HEK293 (cell line): ENCODE measurements around the gene ENDOV.
A peak's percentile ranks its signal among the peaks of the same experiment; 100 is the strongest.

ENCODE experiments used
- CTCF ChIA-PET: fragments of 350-600 bp; formaldehyde crosslinking; extraction: SDS; loops from one replicate; lab custom pipeline; 2021; ENCODE audit warnings: antibody characterized with exemption; lab: Yijun Ruan, JAX
- POLR2A ChIA-PET: fragments of 300-600 bp; formaldehyde crosslinking; extraction: SDS; loops from one replicate; lab custom pipeline; 2020; ENCODE audit warnings: antibody characterized with exemption, inconsistent platforms; lab: Yijun Ruan, JAX
- H3K27ac ChIP-seq: fragments of 200-500 bp; sonication (Bioruptor generic); 2 replicates; pipeline ENCODE4 v1.5.1; 2014; ENCODE audit warnings: low read depth, low read length, control low read depth, inconsistent platforms; ENCODE audit errors: extremely low read depth
- H3K36me3 ChIP-seq, 2 experiments: fragments of 200-500 bp in 1 of 2; sonication (Bioruptor generic) in 1 of 2; 1 replicate in 1 of 2; 2 replicates in 1 of 2; pipeline ENCODE4 v1.5.1; 2014 to 2017; ENCODE audit warnings: inconsistent platforms in 2 of 2, low read length in 2 of 2; ENCODE audit not compliant: control insufficient read depth in 2 of 2, insufficient read depth in 1 of 2
- H3K4me1 ChIP-seq: fragments of 200-500 bp; sonication (Bioruptor generic); 2 replicates; pipeline ENCODE4 v1.5.1; 2014; ENCODE audit warnings: mild to moderate bottlenecking, low read length, inconsistent platforms; ENCODE audit not compliant: control insufficient read depth, insufficient read depth
- H3K4me3 ChIP-seq: 2 replicates; pipeline ENCODE4 v1.5.1; 2011; ENCODE audit warnings: low read depth, mild to moderate bottlenecking, control low read depth, low read length, moderate library complexity
- H3K9me3 ChIP-seq: fragments of 200-500 bp; sonication (Bioruptor generic); 2 replicates; pipeline ENCODE4 v1.5.1; 2014; ENCODE audit warnings: low read depth, low read length, inconsistent platforms; ENCODE audit not compliant: control insufficient read depth, insufficient read depth
- GLIS2 ChIP-seq: fragments of 450-650 bp; formaldehyde crosslinking; IDR thresholded peaks from 2 replicates; pipeline ENCODE4 v1.5.1; 2016; ENCODE audit warnings: missing biosample characterization, missing genetic modification characterization
- HOXC10 ChIP-seq: sonication (generic); formaldehyde crosslinking; IDR thresholded peaks from 2 replicates; pipeline ENCODE4 v1.8.1; 2023; ENCODE audit warnings: mild to moderate bottlenecking, missing genetic modification reagents
- KLF9 ChIP-seq: fragments of 450-650 bp; formaldehyde crosslinking; IDR thresholded peaks from 2 replicates; pipeline ENCODE4 v1.5.1; 2016; ENCODE audit warnings: missing biosample characterization, missing genetic modification characterization, low read depth
- OVOL3 ChIP-seq: fragments of 450-650 bp; formaldehyde crosslinking; IDR thresholded peaks from 2 replicates; pipeline ENCODE4 v1.5.1; 2016; ENCODE audit warnings: missing biosample characterization, missing genetic modification characterization
- SCRT2 ChIP-seq: fragments of 450-650 bp; formaldehyde crosslinking; IDR thresholded peaks from 2 replicates; pipeline ENCODE4 v1.5.1; 2016; ENCODE audit warnings: missing biosample characterization, missing genetic modification characterization
- ZIC2 ChIP-seq: fragments of 450-650 bp; formaldehyde crosslinking; IDR thresholded peaks from 2 replicates; pipeline ENCODE4 v1.5.1; 2016; ENCODE audit warnings: missing biosample characterization, missing genetic modification characterization
- ZNF23 ChIP-seq: fragments of 450-650 bp; formaldehyde crosslinking; IDR thresholded peaks from 2 replicates; pipeline ENCODE4 v1.5.1; 2016; ENCODE audit warnings: missing biosample characterization, missing genetic modification characterization, borderline replicate concordance
- ZNF24 ChIP-seq: fragments of 450-650 bp; formaldehyde crosslinking; IDR thresholded peaks from 2 replicates; pipeline ENCODE4 v1.5.1; 2016; ENCODE audit warnings: missing biosample characterization, missing genetic modification characterization
- ZNF274 ChIP-seq, 2 experiments: fragments of 200-500 bp in 1 of 2; fragments of 450-650 bp in 1 of 2; sonication (Bioruptor generic) in 1 of 2; formaldehyde crosslinking in 1 of 2; IDR thresholded peaks; 2 replicates each; pipeline versions ENCODE4 v1.5.1 to v1.6.1; 2014 to 2016; ENCODE audit warnings: borderline replicate concordance in 1 of 2, inconsistent platforms in 1 of 2, low read length in 1 of 2, missing biosample characterization in 1 of 2, missing genetic modification characterization in 1 of 2
- ZNF366 ChIP-seq: fragments of 450-650 bp; formaldehyde crosslinking; conservative IDR thresholded peaks from 2 replicates; pipeline ENCODE4 v1.5.1; 2016; ENCODE audit warnings: missing biosample characterization, missing genetic modification characterization
- ZNF530 ChIP-seq: fragments of 450-650 bp; formaldehyde crosslinking; IDR thresholded peaks from 2 replicates; pipeline ENCODE4 v1.5.1; 2016; ENCODE audit warnings: low read depth, missing biosample characterization, missing genetic modification characterization
- ZNF544 ChIP-seq: fragments of 450-650 bp; formaldehyde crosslinking; IDR thresholded peaks from 2 replicates; pipeline ENCODE4 v1.5.0; 2017; ENCODE audit warnings: missing biosample characterization, missing genetic modification characterization
- ZNF658 ChIP-seq: fragments of 450-650 bp; formaldehyde crosslinking; IDR thresholded peaks from 2 replicates; pipeline ENCODE4; 2016; ENCODE audit warnings: missing biosample characterization, missing genetic modification characterization
- ZNF660 ChIP-seq: fragments of 450-650 bp; IDR thresholded peaks from 2 replicates; pipeline ENCODE4 v1.5.1; 2018; ENCODE audit warnings: missing biosample characterization, mild to moderate bottlenecking, missing genetic modification characterization
- ZNF701 ChIP-seq: fragments of 450-650 bp; formaldehyde crosslinking; IDR thresholded peaks from 2 replicates; pipeline ENCODE4 v1.5.1; 2016; ENCODE audit warnings: missing biosample characterization, missing genetic modification characterization
- ZNF785 ChIP-seq: fragments of 450-650 bp; formaldehyde crosslinking; IDR thresholded peaks from 2 replicates; pipeline ENCODE4 v1.5.1; 2016; ENCODE audit warnings: missing biosample characterization, missing genetic modification characterization
- TF ChIP-seq, protein P1 (sequence below): fragments of 450-650 bp; formaldehyde crosslinking; IDR thresholded peaks from 2 replicates; pipeline ENCODE4 v1.5.1; 2017; ENCODE audit warnings: missing biosample characterization, missing genetic modification characterization
- TF ChIP-seq, protein P2 (sequence below): sonication (generic); formaldehyde crosslinking; IDR thresholded peaks from 2 replicates; pipeline ENCODE4 v1.8.1; 2022; ENCODE audit warnings: mild to moderate bottlenecking, moderate library complexity, missing genetic modification reagents
- TF ChIP-seq, protein P3 (sequence below): fragments of 450-650 bp; formaldehyde crosslinking; IDR thresholded peaks from 2 replicates; pipeline ENCODE4 v1.5.1; 2017; ENCODE audit warnings: missing biosample characterization, missing genetic modification characterization
- TF ChIP-seq, protein P4 (sequence below): fragments of 450-650 bp; formaldehyde crosslinking; IDR thresholded peaks from 2 replicates; pipeline ENCODE4 v1.5.1; 2016; ENCODE audit warnings: missing biosample characterization, missing genetic modification characterization
- TF ChIP-seq, protein P5 (sequence below): fragments of 450-650 bp; formaldehyde crosslinking; IDR thresholded peaks from 2 replicates; pipeline ENCODE4 v1.5.1; 2017; ENCODE audit warnings: missing biosample characterization, missing genetic modification characterization
- TF ChIP-seq, protein P6 (sequence below): fragments of 450-650 bp; formaldehyde crosslinking; IDR thresholded peaks from 2 replicates; pipeline ENCODE4 v1.5.1; 2016; ENCODE audit warnings: missing biosample characterization, missing genetic modification characterization

Gene ENDOV

DNA sequence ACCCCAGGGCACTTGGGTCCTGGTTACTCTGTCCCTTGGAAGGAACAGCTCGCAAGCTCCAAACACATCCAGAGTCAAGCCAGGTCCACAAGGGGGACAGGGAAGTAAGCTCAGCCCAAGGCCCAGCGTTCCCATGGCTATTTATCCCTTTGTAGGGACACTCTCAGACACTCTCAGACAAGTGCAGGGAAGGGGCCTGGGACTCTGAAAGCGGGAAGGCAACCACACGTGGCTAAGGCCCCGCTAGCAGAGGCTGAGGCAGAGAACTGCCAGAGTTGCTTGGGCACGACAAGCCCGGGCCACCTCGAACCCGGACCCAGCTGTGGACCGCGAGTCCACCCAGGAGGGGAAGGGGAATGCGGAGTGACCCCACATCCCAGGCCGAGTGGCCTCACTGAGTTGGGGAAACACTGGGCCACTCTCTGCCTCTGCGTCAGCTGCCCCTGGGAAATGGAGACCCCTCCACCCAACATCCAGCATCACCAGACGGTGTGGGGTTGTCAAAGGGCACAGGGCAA is 51.3 kb downstream of the ENDOV start:
- POLR2A ChIA-PET = interaction anchor here (0.6 to 4.2 kb wide), 2 partner anchors 12 to 985 kb away, joined by 4 to 43 read pairs; no protein-coding TSS in a partner anchor
- Histone ChIP-seq H3K4me3 (no peak overlapping the region), H3K4me1 (no peaks in the 10 kb centered on the region), H3K27ac (no peak overlapping the region), H3K9me3 (no peaks in the 10 kb centered on the region), H3K36me3 (peaks cover 11 to 45% of the 10 kb centered on the region in 2 experiments)
- TF ChIP-seq ZNF658 (tag by site-specific recombination) = no peak
- TF ChIP-seq, protein P1, sequence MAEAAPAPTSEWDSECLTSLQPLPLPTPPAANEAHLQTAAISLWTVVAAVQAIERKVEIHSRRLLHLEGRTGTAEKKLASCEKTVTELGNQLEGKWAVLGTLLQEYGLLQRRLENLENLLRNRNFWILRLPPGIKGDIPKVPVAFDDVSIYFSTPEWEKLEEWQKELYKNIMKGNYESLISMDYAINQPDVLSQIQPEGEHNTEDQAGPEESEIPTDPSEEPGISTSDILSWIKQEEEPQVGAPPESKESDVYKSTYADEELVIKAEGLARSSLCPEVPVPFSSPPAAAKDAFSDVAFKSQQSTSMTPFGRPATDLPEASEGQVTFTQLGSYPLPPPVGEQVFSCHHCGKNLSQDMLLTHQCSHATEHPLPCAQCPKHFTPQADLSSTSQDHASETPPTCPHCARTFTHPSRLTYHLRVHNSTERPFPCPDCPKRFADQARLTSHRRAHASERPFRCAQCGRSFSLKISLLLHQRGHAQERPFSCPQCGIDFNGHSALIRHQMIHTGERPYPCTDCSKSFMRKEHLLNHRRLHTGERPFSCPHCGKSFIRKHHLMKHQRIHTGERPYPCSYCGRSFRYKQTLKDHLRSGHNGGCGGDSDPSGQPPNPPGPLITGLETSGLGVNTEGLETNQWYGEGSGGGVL (tag by site-specific recombination) = no peak
- no peak for TF ChIP-seq ZNF701
- TF ChIP-seq, protein P2, sequence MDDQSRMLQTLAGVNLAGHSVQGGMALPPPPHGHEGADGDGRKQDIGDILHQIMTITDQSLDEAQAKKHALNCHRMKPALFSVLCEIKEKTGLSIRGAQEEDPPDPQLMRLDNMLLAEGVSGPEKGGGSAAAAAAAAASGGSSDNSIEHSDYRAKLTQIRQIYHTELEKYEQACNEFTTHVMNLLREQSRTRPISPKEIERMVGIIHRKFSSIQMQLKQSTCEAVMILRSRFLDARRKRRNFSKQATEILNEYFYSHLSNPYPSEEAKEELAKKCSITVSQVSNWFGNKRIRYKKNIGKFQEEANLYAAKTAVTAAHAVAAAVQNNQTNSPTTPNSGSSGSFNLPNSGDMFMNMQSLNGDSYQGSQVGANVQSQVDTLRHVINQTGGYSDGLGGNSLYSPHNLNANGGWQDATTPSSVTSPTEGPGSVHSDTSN (CRISPR knock-in tag) = no peak
- no peak for TF ChIP-seq OVOL3
- no peak for TF ChIP-seq HOXC10 (CRISPR knock-in tag)
- TF ChIP-seq ZNF530 = no peak
- TF ChIP-seq, protein P3, sequence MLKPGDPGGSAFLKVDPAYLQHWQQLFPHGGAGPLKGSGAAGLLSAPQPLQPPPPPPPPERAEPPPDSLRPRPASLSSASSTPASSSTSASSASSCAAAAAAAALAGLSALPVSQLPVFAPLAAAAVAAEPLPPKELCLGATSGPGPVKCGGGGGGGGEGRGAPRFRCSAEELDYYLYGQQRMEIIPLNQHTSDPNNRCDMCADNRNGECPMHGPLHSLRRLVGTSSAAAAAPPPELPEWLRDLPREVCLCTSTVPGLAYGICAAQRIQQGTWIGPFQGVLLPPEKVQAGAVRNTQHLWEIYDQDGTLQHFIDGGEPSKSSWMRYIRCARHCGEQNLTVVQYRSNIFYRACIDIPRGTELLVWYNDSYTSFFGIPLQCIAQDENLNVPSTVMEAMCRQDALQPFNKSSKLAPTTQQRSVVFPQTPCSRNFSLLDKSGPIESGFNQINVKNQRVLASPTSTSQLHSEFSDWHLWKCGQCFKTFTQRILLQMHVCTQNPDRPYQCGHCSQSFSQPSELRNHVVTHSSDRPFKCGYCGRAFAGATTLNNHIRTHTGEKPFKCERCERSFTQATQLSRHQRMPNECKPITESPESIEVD (tag by site-specific recombination) = no peak
- no peak for TF ChIP-seq ZIC2 (tag by site-specific recombination)
- TF ChIP-seq ZNF660 = no peak
- TF ChIP-seq ZNF23 (tag by site-specific recombination) = no peak
- TF ChIP-seq ZNF544 (tag by site-specific recombination) = no peak
- no peak for TF ChIP-seq ZNF24
- no peak for TF ChIP-seq ZNF274 (IDR thresholded peaks at IDR 0.05; ENCODE audit: low read length)
- TF ChIP-seq ZNF274 (tag by site-specific recombination; IDR thresholded peaks at IDR 0.05; ENCODE audit: borderline replicate concordance) = no peak
- TF ChIP-seq, protein P4, sequence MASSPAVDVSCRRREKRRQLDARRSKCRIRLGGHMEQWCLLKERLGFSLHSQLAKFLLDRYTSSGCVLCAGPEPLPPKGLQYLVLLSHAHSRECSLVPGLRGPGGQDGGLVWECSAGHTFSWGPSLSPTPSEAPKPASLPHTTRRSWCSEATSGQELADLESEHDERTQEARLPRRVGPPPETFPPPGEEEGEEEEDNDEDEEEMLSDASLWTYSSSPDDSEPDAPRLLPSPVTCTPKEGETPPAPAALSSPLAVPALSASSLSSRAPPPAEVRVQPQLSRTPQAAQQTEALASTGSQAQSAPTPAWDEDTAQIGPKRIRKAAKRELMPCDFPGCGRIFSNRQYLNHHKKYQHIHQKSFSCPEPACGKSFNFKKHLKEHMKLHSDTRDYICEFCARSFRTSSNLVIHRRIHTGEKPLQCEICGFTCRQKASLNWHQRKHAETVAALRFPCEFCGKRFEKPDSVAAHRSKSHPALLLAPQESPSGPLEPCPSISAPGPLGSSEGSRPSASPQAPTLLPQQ (tag by site-specific recombination) = no peak
- TF ChIP-seq ZNF785 (tag by site-specific recombination) = no peak
- TF ChIP-seq, protein P5, sequence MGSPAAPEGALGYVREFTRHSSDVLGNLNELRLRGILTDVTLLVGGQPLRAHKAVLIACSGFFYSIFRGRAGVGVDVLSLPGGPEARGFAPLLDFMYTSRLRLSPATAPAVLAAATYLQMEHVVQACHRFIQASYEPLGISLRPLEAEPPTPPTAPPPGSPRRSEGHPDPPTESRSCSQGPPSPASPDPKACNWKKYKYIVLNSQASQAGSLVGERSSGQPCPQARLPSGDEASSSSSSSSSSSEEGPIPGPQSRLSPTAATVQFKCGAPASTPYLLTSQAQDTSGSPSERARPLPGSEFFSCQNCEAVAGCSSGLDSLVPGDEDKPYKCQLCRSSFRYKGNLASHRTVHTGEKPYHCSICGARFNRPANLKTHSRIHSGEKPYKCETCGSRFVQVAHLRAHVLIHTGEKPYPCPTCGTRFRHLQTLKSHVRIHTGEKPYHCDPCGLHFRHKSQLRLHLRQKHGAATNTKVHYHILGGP = no peak
- CTCF ChIA-PET = no interaction called here

DNA sequence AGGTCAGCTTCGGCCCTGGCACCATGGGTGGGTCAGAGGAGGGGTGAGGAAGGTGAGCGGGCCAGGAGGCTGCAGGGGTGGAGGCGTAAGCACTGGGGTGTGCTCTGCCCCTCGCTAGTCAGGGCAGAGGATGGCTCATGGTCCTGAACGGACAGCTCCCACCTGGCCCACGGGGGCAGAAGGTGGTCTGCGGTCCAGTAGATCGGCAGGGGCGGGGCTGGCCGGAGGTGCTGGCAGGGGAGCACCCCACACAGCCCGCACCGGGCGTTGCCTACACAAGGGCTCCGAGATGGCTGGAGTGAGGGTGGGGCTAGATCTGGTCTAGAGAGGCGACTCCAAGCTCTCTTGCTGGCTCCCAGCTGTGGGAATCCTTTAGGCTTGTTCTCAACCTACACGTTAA is 53.3 kb downstream of the ENDOV start:
- no peaks in the 10 kb centered on the region for H3K4me1 ChIP-seq
- ChIA-PET POLR2A (interaction anchor here (10.4 kb wide), 1 partner anchor 12 kb away, joined by 110 read pairs; no protein-coding TSS in a partner anchor), CTCF (no interaction called here)
- no peak overlapping the region for H3K27ac ChIP-seq
- H3K4me3 ChIP-seq = no peak overlapping the region
- H3K9me3 ChIP-seq = no peaks in the 10 kb centered on the region
- peaks cover 11 to 65% of the 10 kb centered on the region in 2 experiments for H3K36me3 ChIP-seq
- TF ChIP-seq SCRT2 (tag by site-specific recombination) (no peak), KLF9 (0 out of 2 replicates have a peak, but pooled peaks have one; percentile 13), ZNF366 (no peak), ZNF701 (no peak), GLIS2 (0 out of 2 replicates have a peak, but pooled peaks have one; percentile 25)
- TF ChIP-seq, protein P4 (tag by site-specific recombination) = no peak
- TF ChIP-seq, protein P6, sequence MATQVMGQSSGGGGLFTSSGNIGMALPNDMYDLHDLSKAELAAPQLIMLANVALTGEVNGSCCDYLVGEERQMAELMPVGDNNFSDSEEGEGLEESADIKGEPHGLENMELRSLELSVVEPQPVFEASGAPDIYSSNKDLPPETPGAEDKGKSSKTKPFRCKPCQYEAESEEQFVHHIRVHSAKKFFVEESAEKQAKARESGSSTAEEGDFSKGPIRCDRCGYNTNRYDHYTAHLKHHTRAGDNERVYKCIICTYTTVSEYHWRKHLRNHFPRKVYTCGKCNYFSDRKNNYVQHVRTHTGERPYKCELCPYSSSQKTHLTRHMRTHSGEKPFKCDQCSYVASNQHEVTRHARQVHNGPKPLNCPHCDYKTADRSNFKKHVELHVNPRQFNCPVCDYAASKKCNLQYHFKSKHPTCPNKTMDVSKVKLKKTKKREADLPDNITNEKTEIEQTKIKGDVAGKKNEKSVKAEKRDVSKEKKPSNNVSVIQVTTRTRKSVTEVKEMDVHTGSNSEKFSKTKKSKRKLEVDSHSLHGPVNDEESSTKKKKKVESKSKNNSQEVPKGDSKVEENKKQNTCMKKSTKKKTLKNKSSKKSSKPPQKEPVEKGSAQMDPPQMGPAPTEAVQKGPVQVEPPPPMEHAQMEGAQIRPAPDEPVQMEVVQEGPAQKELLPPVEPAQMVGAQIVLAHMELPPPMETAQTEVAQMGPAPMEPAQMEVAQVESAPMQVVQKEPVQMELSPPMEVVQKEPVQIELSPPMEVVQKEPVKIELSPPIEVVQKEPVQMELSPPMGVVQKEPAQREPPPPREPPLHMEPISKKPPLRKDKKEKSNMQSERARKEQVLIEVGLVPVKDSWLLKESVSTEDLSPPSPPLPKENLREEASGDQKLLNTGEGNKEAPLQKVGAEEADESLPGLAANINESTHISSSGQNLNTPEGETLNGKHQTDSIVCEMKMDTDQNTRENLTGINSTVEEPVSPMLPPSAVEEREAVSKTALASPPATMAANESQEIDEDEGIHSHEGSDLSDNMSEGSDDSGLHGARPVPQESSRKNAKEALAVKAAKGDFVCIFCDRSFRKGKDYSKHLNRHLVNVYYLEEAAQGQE = peak; percentile 93
